ENCODE data around the gene MYL11.
"Not testable (repeated sequence)": the region's sequence is repeated elsewhere in the genome, so short reads cannot be mapped to it uniquely, and the experiment has no call there.

Gene MYL11

GRCh38 chr16:30374538-30374937, at the start of gene MYL11:
Gene MYL11 (plus strand): TSS chr16:30374802. CDS start chr16:30374858, 56 bp downstream.
- no peak for DNase-seq

DNA sequence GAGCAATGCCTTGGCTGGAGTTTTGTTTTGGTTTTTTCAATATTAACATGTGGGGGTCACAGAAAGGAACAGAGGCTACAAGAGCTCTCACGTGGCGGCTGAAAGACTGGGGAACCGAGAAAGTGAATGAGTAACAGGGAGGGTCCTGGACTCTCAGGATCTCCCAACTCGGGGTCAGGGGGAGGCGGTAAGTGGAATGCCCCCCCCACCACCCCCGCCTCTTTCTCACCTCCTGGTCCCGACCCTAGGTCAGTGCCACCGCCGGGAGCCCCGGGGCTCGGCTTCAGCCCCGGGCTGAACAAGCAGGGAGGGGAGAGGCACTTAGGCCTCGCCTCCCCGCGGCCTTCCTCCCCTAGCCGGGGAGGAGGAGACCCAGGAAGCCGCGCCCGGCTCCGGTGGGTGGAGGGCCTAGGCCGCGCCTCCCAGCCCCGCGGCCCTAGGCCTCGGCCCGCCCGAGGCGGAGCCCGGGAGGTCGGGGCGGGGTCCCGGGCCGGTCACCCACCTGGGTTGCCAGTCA, 40.1 kb upstream of the MYL11 start:
- DNase-seq: peak; percentile 77

DNA sequence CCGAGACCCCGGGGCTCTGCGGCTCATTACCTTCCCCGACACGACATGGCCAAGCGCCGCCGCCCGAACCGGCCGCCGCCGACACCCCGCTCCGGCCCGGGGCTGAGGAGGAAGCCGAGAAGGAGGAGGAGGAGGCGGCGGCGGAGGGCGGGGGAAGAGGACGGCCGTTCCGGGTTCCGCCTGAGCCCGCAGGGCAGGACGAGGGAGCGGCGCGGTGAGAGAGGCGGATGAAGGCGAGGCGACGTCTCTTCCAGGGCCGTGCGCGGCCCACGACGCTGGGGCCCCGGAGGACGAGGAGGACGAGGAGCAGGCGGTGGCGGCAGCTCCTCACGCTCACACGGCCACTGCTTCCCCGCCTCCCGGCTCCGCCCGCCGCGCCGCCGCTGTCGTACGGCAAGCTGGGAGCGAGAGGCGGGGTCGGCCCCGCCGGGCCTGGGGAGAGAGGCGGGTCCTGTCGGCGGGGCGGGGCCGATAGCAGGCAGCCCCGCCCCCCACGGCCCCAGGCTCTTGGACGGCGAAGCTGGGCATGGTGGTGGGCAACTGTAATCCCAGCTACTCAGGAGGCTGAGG, 39.5 kb upstream of the MYL11 start:
- DNase-seq: peak; percentile 81

DNA sequence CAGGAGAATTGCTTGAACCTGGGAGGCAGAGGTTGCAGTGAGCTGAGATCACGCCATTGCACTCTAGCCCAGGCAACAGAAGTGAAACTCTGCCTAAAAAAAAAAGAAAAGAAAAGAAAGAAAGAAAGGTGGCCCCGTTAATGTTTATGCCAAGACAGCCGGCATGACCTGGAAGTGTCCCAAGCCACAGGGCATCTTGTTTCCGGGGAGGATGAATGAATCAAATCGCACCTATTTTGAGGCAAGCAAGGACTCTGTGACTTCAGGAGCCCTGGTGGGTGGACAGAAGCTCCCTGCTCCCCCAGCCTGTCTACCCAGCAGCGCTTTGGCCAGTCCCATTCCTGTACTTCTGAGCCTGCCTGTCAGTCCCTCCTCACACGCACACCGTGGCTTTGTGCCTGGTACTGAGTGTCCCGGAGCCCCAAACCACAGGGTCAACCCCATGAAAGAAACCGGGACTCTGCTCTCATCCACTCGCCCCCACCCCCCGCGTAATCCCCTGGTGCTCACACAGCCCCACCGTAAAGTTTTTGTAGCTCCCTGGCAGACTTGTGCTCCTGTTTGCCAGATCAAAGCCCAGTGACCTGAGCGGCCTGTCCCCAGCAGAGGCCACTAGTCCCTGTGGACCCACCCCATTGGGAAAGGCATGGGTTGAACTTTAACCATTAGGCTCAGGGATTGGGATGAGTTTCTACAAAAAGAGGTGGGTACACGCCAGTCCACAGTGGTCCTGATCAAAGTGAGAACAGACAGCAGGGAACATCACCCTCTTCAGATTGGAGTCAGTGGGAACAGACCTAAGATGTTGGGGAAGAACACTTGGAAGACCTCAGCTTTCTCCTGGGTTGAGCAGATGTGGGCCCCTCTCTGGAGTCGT, 38.8 kb upstream of the MYL11 start:
- no peak for DNase-seq

GRCh38 chr16:30337964-30338357, 36.6 kb upstream of the MYL11 start:
- DNase-seq: not testable (repeated sequence)

- DNase-seq: not testable (repeated sequence)
These were observed 35.9 kb upstream of the MYL11 start for GRCh38 chr16:30338715-30339114.

- DNase-seq: no peak
These were observed 34.0 kb upstream of the MYL11 start for GRCh38 chr16:30340621-30341020.

DNA sequence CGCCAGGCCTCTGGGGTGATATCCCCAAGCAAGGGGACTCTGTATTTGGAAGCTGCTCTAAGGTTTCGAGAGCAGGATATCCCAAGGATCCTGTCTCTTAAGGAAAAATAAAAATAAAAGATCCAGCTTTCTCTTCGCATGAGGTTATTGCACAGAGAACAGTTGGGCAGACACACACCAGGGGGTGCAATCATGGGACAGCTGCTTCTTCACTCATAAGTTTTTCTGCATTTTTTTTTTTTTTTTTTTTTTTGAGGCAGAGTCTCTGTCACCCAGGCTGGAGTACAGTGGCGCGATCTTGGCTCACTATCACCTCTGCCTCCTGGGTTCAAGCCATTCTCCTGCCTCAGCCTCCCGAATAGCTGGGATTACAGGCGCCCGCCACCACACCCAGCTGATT, 32.6 kb upstream of the MYL11 start:
- not testable (repeated sequence) for DNase-seq

DNA sequence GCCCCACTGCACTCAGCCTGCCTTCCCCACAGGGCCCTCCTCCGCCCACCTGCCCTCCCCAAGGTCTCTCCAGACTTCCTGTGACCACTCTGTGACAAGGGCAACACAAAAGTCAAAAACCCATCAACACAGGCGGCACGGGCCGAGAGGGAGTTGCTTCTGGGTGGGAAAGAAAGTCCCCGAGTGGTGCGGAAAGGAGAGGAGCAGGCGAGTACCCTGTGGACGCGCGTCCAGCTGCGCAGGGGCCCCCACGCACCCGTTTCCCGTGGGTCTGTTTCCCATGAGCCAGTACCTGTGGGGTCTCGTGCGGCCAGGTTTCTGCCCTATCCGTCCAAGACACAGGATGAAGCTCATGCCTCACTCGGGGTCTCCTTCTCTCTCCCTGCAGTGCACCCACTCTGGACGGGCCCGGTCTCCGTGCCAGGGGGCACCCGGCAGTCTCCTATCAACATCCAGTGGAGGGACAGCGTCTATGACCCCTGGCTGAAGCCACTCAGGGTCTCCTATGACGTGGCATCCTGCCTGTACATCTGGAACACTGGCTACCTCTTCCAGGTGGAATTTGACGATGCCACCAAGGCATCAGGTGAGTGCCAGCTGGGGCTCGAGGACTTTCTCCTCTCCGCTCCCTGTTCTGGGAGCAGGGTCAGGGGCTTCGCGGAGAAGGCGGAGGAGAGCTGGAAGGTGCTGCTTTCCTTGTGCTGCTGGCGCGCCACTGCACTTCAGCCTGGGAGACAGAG, 31.7 kb upstream of the MYL11 start:
- DNase-seq: no peak

DNA sequence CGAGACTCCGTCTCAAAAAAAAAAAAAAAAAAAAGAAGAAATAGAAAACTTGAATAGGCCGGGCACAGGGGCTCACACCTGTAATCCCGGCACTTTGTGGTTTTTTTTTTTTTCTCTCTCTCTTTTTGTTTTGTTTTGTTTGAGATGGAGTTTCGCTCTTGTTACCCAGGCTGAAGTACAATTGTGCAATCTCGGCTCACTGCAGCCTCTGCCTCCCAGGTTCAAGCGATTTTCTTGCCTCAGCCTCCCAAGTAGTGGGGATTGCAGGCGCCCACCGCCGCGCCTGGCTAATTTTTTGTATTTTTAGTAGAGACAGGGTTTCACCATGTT, 31.1 kb upstream of the MYL11 start:
- not testable (repeated sequence) for DNase-seq

DNA sequence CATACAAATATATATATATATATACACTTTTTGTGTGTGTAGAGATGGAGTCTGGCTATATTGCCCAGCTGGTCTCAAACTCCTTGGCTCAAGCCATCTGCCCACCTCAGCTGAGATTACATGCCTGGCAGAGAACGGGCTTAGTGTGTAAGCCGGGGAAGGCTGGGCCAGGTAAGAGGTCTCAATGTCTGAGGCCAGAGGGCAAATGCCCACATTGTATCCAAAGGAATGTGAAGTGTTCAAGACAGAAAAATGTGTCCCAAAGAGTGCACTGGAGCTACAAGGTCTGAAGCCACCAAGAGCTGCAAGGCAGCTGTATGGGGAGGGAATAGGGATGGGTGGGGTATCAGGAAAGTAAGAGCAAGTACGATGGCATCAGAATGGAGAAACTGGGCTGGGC, 28.3 kb upstream of the MYL11 start:
- no peak for DNase-seq

DNA sequence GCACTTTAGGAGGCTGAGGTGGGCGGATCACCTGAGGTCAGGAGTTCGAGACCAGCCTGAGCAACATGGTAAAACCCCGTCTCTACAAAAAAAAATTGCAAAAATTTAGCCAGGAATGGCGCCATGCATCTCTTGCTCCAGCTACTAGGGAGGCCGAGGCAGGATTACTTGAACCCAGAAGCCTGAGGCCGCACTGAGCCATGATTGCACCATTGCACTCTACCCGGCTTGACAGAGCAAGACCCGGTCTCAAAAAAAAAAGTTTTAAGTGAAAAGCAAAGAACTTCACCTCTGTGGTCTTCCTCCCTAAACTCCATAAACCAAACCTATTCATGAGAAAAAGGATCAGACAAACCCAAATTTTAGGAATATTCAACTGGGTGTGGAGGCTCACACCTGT, 26.5 kb upstream of the MYL11 start:
- DNase-seq: no peak

DNA sequence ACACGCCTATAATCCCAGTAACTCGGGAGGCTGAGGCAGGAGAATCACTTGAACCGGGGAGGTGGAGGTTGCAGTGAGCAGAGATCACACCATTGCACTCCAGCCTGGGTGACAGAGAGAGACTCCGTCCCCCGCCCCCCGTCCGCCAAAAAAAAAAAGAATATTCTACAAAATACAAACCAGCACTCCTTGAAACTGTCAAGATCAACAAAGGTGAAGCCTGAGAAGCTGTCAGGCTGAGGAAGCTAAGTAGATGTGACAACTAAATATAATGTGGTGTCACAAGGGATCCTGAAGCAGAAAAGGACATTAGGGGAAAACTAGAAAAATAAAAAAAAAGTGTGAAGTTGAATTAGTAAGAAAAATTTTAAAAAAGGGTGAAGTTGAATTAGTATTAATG, 25.7 kb upstream of the MYL11 start:
- DNase-seq: no peak

GRCh38 chr16:30349675-30350074, 24.9 kb upstream of the MYL11 start:
- no peak for DNase-seq

DNA sequence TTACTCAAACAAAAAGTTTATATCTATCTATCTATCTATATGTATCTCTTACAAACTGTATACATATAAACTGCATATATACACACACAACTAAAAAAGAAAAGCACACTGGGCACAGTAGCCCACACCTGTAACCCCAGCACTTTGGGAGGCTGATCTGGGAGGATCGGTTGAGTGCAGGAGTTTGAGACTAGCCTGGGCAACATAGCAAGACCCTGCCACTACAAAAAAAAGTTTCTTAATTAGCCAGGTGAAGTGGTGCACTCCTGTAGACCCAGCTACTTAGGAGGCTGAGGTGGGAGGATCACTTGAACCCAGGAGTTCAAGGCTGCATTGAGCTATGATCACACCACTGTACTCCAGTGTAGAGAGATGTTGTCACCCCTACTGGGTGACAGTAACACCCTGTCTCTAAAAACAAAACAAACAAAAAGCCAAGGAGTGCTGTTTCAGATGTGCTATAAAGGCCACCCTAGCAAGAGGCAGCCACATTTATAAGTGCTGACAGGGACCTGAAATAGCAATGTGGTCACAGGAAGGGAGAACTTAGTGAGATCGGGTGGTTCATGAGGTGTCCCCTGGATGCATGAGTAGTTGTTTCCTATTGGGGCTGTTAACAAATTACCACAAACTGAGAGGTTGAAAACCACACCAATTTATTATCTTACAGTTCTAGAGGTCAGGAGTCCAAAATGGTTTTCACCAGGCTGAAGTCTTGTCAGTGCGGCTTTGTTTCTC, 24.3 kb upstream of the MYL11 start:
- DNase-seq: no peak

GRCh38 chr16:30351001-30351441, 23.6 kb upstream of the MYL11 start:
- DNase-seq: no peak

DNA sequence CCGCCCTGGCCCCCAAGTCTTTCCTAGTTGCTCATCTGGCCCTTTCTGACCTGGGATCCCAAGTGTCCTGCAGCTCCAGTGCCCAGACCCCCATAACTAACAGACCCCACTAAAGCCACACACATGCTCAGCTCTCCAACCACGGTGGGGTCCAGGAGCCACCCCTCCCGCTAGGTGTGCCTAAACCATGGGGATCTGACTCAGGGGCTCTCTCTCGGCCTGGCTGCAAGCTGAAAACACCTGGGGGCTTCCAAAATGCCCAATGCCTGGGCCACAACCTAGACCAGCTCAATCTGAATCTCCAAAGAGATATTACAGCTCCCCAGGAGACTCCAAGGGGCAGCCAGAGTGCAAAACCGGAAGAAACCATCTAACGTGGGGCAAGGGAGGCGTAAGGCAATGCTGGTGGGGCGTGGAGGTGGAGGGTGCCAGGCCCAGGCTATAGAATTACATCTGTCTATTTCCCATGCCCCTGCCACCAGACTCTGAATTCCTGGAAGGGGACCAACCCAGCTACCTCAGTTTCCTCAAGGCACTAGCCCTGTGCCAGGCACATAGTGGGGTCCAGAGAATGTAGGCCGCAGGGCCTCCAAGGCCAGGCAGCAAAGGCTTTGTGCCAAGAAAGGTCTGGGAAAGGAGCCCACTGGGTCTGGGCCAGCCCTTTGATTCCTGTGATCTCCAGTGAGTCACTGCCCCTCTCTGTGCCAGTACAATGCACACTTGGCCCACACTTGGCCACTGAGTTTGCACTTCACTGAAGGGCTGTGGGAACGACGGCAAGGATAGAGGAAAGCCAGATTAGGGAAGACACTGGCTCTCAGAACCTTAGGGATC, 22.8 kb upstream of the MYL11 start:
- no peak for DNase-seq

DNA sequence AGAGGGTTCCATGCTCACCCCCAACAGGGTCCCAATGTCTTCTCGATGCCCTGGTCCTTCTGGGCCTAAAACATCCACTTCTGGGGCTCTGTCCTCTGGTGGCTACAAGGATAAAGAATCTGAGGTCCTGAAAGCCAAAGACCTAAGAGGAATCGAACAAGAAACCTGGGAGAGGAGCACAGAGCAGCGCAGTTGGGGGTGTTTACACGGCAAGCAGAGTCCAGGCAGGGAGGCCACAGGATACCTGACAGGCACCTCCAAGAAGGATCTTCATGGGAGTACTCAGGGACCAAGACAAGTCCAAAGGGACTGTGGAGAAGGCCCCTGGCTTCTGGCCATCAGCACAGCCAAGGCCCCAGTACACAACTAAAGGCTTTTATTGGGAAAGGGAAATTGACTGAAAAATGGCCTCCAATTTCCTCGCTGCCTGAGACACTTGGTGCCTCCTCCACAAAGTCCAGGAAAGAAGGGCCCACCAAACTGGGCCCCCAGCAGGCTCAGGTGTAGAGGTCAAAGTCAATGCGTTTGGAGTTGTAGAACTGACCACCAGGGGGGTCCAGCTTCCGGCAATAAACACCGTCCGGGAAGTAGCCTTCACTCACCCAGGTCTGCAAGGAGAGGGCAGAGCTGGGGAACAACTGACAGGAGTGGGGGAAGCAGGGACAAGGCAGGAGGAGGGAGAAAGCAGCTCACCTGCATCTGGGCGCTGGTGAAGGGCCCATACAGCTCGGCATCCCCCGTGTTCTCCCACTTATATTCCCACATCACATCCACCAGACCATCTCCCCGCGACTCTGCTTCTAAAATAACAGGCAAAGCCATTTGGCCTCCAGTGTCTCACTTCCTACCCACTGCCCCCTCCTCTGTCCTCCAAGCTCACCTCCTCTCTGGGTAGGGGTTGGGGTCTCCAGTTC, 21.9 kb upstream of the MYL11 start:
- no peak for DNase-seq

DNA sequence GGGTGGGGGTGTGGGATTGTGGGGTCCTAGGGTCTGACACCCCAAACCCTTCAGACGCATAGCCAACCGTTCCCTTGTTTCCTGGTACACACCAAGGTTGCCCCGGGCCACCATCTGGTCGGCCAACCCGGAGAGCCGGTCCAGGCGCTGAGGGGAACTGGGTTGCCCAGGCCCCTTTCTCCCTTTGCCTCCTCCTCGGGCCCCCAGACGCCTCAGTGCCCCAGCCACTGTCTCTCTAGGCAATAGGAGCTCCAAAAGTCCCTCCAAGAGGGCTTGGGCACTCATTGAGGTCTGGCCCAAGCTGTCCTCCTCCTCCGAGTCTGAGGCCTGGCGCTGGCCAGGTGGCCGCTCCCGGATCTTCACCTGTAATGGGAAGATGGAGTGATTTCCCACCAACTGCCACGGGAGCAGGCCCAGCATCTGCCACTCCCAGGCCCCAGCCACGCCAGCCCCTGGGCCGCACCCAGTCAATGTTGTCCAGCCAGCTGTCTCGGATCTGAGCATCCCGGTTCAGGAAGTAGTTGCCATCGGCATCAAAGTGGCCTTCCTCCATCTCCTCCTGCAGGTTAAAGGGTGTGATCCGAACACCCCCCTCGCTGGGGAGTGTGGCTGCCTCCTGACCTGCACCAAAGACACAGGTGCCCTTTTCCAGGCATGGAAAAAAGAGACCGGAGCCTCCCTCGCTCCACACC, 21.0 kb upstream of the MYL11 start:
- DNase-seq: no peak

DNA sequence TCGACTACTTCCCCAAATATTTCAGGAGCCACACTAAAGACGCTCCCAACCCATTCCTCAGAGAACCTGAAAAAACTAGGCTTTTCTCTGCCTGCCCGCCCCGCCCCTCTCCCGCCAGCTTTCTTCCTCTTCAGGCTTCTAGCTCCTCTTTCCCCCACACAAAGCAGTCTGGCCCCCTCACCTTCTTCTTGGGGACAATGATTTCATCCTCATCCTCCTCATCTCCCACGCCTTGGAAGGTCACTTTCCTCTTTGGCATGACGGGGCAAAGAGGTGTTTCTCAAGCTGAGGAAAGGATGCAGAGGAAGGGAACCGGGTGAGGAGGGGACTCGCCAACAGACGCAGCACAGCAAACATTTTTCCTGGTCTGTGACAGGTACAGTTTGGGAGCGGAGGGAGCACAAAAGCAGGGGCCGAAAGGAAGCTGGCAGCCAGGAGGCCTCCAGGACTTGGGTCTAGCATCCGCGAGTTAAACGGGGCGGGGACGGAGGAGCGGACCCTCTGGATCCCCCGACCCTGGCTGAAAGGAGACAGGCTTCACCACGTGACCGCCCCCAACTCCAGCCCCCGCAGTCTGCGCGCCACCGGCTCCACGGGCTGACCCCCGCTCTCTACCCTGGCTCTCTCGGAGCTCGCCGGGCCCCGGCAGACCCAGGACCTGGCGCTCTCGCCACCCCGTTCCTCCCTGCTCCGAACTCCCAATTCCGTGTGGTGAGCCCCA, 20.0 kb upstream of the MYL11 start:
- no peak for DNase-seq

Measured in stimulated activated CD4-positive, alpha-beta T cell treated with anti-CD3 and anti-CD28 coated beads, Interleukin-12 subunit alpha, Interleukin-12 subunit beta, amount 100 ng/mL, for 4 hours (primary cell).